Gastroesophageal sphincter (tissue), 4 donors: Measurements from ENCODE around the gene NGLY1. TPM values are rescaled to one million over a fixed set of nuclear protein-coding genes. Genes with fewer than 3 reads are reported as not detected.

Experiments used
- ATAC-seq: fragments of 150-250 bp; one replicate; pipeline ENCODE4 v1.9.1; 2016; ENCODE audit warnings: mild to moderate bottlenecking, moderate library complexity
- H3K27ac ChIP-seq, 4 donors: fragments of 200-600 bp; sonication (generic) in 3 of 4; 1 replicate in 3 of 4; 2 replicates in 1 of 4; pipeline ENCODE4 v1.5.1; 2016 to 2019
- H3K27me3 ChIP-seq: fragments of 200-600 bp; sonication (generic); one replicate; pipeline ENCODE4 v1.5.1; 2019
- H3K36me3 ChIP-seq, 2 donors: fragments of 200-600 bp; sonication (generic); one replicate each; pipeline ENCODE4 v1.5.1; 2019; ENCODE audit warnings: control low read depth in 1 of 2
- H3K4me1 ChIP-seq, 3 donors: fragments of 200-600 bp; sonication (generic); 1 replicate in 2 of 3; 2 replicates in 1 of 3; pipeline ENCODE4 v1.5.1; 2016 to 2019; ENCODE audit warnings: control low read depth in 2 of 3
- H3K4me3 ChIP-seq, 2 donors: fragments of 200-600 bp; sonication (generic); one replicate each; pipeline ENCODE4 v1.5.1; 2019; ENCODE audit warnings: mild to moderate bottlenecking in 1 of 2, moderate library complexity in 1 of 2
- H3K9me3 ChIP-seq, 3 donors: fragments of 200-600 bp; sonication (generic); one replicate each; pipeline ENCODE4 v1.5.1; 2017 to 2019; ENCODE audit warnings: control low read depth in 2 of 3
- EP300 ChIP-seq: sonication (generic); formaldehyde crosslinking; IDR thresholded peaks from one replicate; pipeline ENCODE4 v1.6.1; 2017; ENCODE audit warnings: antibody characterized with exemption, mild to moderate bottlenecking
- POLR2A ChIP-seq, 2 donors: fragments of 450-650 bp; IDR thresholded peaks; one replicate each; pipeline ENCODE4 v1.6.1; 2017; ENCODE audit warnings: antibody characterized with exemption in 2 of 2, mild to moderate bottlenecking in 2 of 2, moderate library complexity in 1 of 2
- POLR2AphosphoS5 ChIP-seq: sonication (generic); formaldehyde crosslinking; IDR thresholded peaks from one replicate; pipeline ENCODE4 v1.6.1; 2017; ENCODE audit warnings: antibody characterized with exemption
- WGBS, 2 donors: methylation state at CpG; one replicate each; pipeline ENCODE4 v1.1.5; 2018; ENCODE audit warnings: low coverage in 1 of 2; 5-methylcytosine and 5-hydroxymethylcytosine counted together
- total RNA-seq, 4 donors: library from RNA; depleted of rRNA; stranded (reverse); fragments of >200 nt; gene quantifications; one replicate each; pipeline ENCODE4 v1.1.0, GENCODE V29; 2016
- TF ChIP-seq, protein P1 (sequence below), 4 experiments: fragments of 200-600 bp in 2 of 4; fragments of 450-650 bp in 2 of 4; sonication (generic) in 1 of 4; IDR thresholded peaks; one replicate each; pipeline ENCODE4 v1.5.1; 2017 to 2019; ENCODE audit warnings: antibody characterized with exemption in 4 of 4, mild to moderate bottlenecking in 2 of 4, moderate library complexity in 2 of 4

Gene NGLY1
- total RNA-seq, 4 donors from 2014 or later, result 20.8 to 28.2 (median 25.4) TPM

DNA sequence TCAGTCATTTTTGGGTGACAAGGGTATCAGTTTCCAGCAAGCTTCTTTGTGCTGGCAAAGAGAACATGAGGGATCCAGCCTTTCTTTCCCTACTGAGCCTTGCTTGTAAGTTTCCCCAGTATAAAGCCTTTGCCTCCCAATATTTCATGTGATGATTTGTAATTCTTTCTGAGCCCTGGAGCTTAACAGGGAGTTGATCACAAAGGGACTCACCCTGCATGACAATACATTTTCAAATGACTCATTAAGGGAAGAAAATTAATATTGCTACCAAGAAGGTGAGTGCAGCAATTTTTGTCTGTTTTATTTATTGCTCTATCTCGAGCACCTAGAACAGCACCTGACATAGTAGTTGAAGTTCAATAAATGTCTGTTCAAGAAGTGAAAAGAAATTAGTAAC is 34.4 kb upstream of the NGLY1 start:
- no peak overlapping the region for H3K27ac ChIP-seq
- ATAC-seq, result no peak
- H3K4me3 ChIP-seq, result no peak overlapping the region
- 91 to 93% methylated on average over 1 of the region's 1 CpG for WGBS, 2 donors
- TF ChIP-seq, protein P1, sequence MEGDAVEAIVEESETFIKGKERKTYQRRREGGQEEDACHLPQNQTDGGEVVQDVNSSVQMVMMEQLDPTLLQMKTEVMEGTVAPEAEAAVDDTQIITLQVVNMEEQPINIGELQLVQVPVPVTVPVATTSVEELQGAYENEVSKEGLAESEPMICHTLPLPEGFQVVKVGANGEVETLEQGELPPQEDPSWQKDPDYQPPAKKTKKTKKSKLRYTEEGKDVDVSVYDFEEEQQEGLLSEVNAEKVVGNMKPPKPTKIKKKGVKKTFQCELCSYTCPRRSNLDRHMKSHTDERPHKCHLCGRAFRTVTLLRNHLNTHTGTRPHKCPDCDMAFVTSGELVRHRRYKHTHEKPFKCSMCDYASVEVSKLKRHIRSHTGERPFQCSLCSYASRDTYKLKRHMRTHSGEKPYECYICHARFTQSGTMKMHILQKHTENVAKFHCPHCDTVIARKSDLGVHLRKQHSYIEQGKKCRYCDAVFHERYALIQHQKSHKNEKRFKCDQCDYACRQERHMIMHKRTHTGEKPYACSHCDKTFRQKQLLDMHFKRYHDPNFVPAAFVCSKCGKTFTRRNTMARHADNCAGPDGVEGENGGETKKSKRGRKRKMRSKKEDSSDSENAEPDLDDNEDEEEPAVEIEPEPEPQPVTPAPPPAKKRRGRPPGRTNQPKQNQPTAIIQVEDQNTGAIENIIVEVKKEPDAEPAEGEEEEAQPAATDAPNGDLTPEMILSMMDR (IDR thresholded peaks at IDR 0.05), result no peak
- no peak for TF ChIP-seq POLR2AphosphoS5
- no peak for TF ChIP-seq EP300
- TF ChIP-seq POLR2A (IDR thresholded peaks at IDR 0.05), result no peak
- peaks cover 0 to 11% (median 0%) of the 10 kb centered on the region in 3 donors for H3K9me3 ChIP-seq
- no peaks in the 10 kb centered on the region for H3K4me1 ChIP-seq
- H3K27me3 ChIP-seq, result no peaks in the 10 kb centered on the region
- no peaks in the 10 kb centered on the region for H3K36me3 ChIP-seq

DNA sequence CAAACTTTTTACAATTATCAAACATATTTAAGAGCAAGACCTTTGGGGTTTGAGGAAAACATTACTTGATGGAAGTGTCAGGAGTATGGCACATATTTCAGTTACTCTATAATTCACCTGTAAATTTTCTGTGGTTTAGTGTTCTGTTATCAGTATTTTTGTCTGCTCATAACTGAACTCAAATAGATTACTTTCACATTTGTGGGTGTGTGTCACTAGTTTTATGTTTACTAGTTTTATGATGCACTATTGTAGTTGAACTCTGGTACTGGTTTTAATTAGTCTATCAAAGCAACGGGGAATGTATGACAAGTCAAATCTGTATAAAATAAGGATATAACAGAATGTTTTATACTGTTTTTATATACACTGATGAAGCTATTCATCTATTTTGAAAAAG is 33.9 kb upstream of the NGLY1 start:
- TF ChIP-seq POLR2A (IDR thresholded peaks at IDR 0.05) (no peak), POLR2AphosphoS5 (no peak), EP300 (no peak)
- TF ChIP-seq, protein P1 (IDR thresholded peaks at IDR 0.05), result no peak
- H3K27ac ChIP-seq, result no peak overlapping the region
- no peaks in the 10 kb centered on the region for H3K36me3 ChIP-seq
- 31 to 56% methylated on average over 1 of the region's 1 CpG for WGBS, 2 donors
- no peak overlapping the region for H3K4me3 ChIP-seq
- no peaks in the 10 kb centered on the region for H3K4me1 ChIP-seq
- no peaks in the 10 kb centered on the region for H3K27me3 ChIP-seq
- no peak for ATAC-seq
- peaks cover 0 to 11% (median 0%) of the 10 kb centered on the region in 3 donors for H3K9me3 ChIP-seq

DNA sequence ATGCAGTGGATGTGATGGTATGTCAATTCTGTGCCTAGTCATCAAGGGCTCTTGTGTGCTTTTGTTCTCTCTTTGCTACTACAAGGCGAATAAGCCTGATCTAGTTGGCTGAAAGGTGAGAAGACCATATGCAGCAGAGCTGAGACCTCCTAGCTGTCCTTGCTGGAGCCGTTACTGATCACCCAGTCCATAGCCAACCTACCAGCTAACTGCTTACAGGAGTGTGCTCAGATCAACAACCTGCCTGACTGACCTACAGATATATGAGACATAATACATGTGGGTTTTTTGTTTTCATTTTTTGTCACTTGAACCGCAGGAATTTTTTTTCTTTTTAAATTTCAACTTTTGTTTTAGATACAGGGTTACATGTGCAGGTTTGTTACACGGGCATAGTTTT is 29.4 kb upstream of the NGLY1 start:
- no peak for TF ChIP-seq POLR2A (IDR thresholded peaks at IDR 0.05)
- TF ChIP-seq EP300, result no peak
- TF ChIP-seq, protein P1 (IDR thresholded peaks at IDR 0.05), result no peak
- Histone ChIP-seq H3K36me3 (no peaks in the 10 kb centered on the region), H3K27ac (no peak overlapping the region), H3K27me3 (no peaks in the 10 kb centered on the region), H3K9me3 (peaks cover 0 to 11% (median 0%) of the 10 kb centered on the region in 3 donors), H3K4me3 (no peak overlapping the region), H3K4me1 (no peaks in the 10 kb centered on the region)
- 85 to 91% methylated on average over 3 to 4 of the region's 4 CpGs for WGBS, 2 donors
- no peak for ATAC-seq

DNA sequence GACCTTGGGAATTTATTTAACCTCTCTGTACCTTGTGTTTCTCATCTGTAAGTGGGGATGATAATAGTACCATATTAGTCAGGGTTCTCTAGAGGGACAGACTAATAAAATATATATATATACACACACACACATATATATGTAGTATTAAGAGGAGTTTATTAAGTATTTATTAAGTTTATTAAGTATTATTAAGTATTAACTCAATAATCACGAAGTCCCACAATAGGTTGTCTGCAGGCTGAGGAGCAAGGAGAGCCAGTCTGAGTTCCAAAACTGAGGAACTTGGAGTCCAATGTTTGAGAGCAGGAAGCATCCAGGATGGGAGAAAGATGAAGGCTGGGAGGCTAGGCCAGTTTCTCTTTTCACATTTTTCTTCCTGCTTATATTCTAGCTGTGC is 21.4 kb upstream of the NGLY1 start:
- no peaks in the 10 kb centered on the region for H3K9me3 ChIP-seq
- no peaks in the 10 kb centered on the region for H3K4me1 ChIP-seq
- no peaks in the 10 kb centered on the region for H3K36me3 ChIP-seq
- no peak overlapping the region for H3K4me3 ChIP-seq
- H3K27ac ChIP-seq, result no peak overlapping the region
- 92 to 100% methylated on average over 1 of the region's 1 CpG for WGBS, 2 donors
- no peak for ATAC-seq
- TF ChIP-seq POLR2AphosphoS5, result no peak
- no peak for TF ChIP-seq EP300
- TF ChIP-seq POLR2A (IDR thresholded peaks at IDR 0.05), result no peak
- H3K27me3 ChIP-seq, result no peaks in the 10 kb centered on the region

DNA sequence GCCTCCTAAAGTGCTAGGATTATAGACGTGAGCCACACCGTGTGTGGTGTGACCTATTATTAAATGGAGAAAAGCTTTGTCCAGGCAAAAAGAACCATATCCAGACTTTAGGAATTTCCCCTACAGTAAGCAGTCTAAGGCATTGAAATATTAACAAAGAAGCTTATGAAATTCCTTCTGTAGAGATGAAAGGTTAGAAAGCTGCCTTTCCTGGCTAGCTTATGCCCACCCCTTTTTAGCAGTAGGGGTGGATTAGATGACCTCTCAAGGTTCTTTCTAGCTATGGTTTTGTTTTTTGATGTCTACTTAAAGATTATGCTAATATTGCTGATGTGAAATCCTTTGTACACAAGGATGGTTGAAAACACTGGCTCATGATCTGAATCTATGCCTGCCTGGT is 20.6 kb upstream of the NGLY1 start:
- WGBS, 2 donors, result 50 to 79% methylated on average over 2 of the region's 2 CpGs
- TF ChIP-seq POLR2AphosphoS5 (no peak), POLR2A (IDR thresholded peaks at IDR 0.05) (no peak), EP300 (no peak)
- TF ChIP-seq, protein P1 (IDR thresholded peaks at IDR 0.05), result no peak
- Histone ChIP-seq H3K4me3 (no peak overlapping the region), H3K36me3 (no peaks in the 10 kb centered on the region), H3K4me1 (no peaks in the 10 kb centered on the region), H3K27me3 (no peaks in the 10 kb centered on the region), H3K9me3 (no peaks in the 10 kb centered on the region), H3K27ac (no peak overlapping the region)
- ATAC-seq, result no peak
